Astrocyte (in vitro differentiated cells and primary cell): Measurements from ENCODE around the gene SRPRB.
"Not testable (repeated sequence)": the region's sequence is repeated elsewhere in the genome, so short reads cannot be mapped to it uniquely, and the experiment has no call there.

Source experiments
- CTCF ChIP-seq: IDR thresholded peaks from 2 replicates; pipeline ENCODE4 v1.5.1; 2011; ENCODE audit warnings: low read depth, mild to moderate bottlenecking, inconsistent platforms, low read length, moderate library complexity; ENCODE audit not compliant: insufficient read depth
- EZH2 ChIP-seq: IDR thresholded peaks from 2 replicates; pipeline ENCODE4 v1.6.1; 2012; ENCODE audit warnings: mild to moderate bottlenecking, low read length, inconsistent platforms; ENCODE audit not compliant: insufficient read depth

- TF ChIP-seq CTCF, EZH2: not testable (repeated sequence)
Observed at GRCh38 chr3:133780756-133781155, 24.9 kb upstream of the SRPRB start.
